GM12878 (cell line): ENCODE results near the gene CA11. TPM values are rescaled to one million over a fixed set of nuclear protein-coding genes. Genes with fewer than 3 reads are reported as not detected.
"Not testable (repeated sequence)": the region's sequence is repeated elsewhere in the genome, so short reads cannot be mapped to it uniquely, and the experiment has no call there.

Experiments
- ATAC-seq: fragments of 200-7000 bp; cut with Tn5 transposase; 3 replicates; pipeline ENCODE4 v1.9.1; 2020; ENCODE audit warnings: mild to moderate bottlenecking, moderate library complexity
- BruUV-seq: library from RNA; stranded (reverse); fragments of 400-500 nt; replicated peaks from 2 replicates; lab custom pipeline; 2021; lab: Mats Ljungman, UMichigan
- CTCF ChIA-PET: fragments of 300-600 bp; sonication (Branson Sonifier 250); formaldehyde crosslinking; extraction: SDS; loops from one replicate; lab custom pipeline; 2021; ENCODE audit warnings: inconsistent platforms; lab: Yijun Ruan, JAX
- POLR2A ChIA-PET: fragments of 350-600 bp; formaldehyde crosslinking; extraction: SDS; loops from one replicate; lab custom pipeline; 2021; ENCODE audit warnings: inconsistent platforms; lab: Charles Lee
- RAD21 ChIA-PET: fragments of 300-600 bp; sonication (Branson Sonifier 250); formaldehyde crosslinking; loops from one replicate; lab custom pipeline; 2023; ENCODE audit warnings: antibody characterized with exemption; ENCODE audit not compliant: unreplicated experiment; lab: Charles Lee
- SMC1A ChIA-PET: fragments of 300-600 bp; sonication (Branson Sonifier 250); formaldehyde crosslinking; loops from one replicate; lab custom pipeline; 2023; ENCODE audit not compliant: unreplicated experiment, uncharacterized antibody; lab: Charles Lee
- DNase-seq: peaks from one replicate; pipeline ENCODE4 v3.0.0-alpha.2; 2011; ENCODE audit warnings: low read depth, low spot score
- FAIRE-seq: peaks from 3 replicates; lab custom pipeline; 2011; peaks lifted over from hg19 to GRCh38; lab: Jason Lieb, UNC
- H2AFZ ChIP-seq: 2 replicates; pipeline ENCODE4 v1.6.0; 2011; ENCODE audit warnings: low read depth, low read length, control low read depth; ENCODE audit not compliant: control insufficient read depth
- H3K27ac ChIP-seq: 2 replicates; pipeline ENCODE4 v1.5.1; 2011; ENCODE audit warnings: control low read depth; ENCODE audit not compliant: control insufficient read depth, insufficient read depth
- H3K27me3 ChIP-seq, 2 experiments: replicated peaks in 1 of 2; 2 replicates each; pipeline versions ENCODE4 v1.6.0 to v1.6.1; 2011; ENCODE audit warnings: low read length in 1 of 2; ENCODE audit not compliant: control insufficient read depth in 2 of 2, insufficient read depth in 2 of 2
- H3K36me3 ChIP-seq, 2 experiments: 2 replicates each; pipeline ENCODE4 v1.5.1; 2011; ENCODE audit warnings: low read length in 1 of 2; ENCODE audit not compliant: control insufficient read depth in 2 of 2, insufficient read depth in 2 of 2
- H3K4me1 ChIP-seq: 2 replicates; pipeline ENCODE4 v1.6.1; 2011; ENCODE audit warnings: mild to moderate bottlenecking, low read length, moderate library complexity, mixed read lengths; ENCODE audit not compliant: control insufficient read depth, insufficient read depth
- H3K4me2 ChIP-seq: 2 replicates; pipeline ENCODE4 v1.6.0; 2011; ENCODE audit warnings: control low read depth; ENCODE audit not compliant: control insufficient read depth, insufficient read depth
- H3K4me3 ChIP-seq: fragments of 200-600 bp; sonication (generic); 2 replicates; pipeline ENCODE4 v1.5.1; 2016
- H3K79me2 ChIP-seq: 2 replicates; pipeline ENCODE4 v1.6.0; 2011; ENCODE audit warnings: low read length; ENCODE audit not compliant: control insufficient read depth, insufficient read depth
- H3K9ac ChIP-seq: 2 replicates; pipeline ENCODE4 v1.8.0; 2011; ENCODE audit warnings: low read length, control low read depth, mixed read lengths; ENCODE audit not compliant: control insufficient read depth, insufficient read depth
- H3K9me3 ChIP-seq: replicated peaks from 3 replicates; pipeline ENCODE4 v1.5.1; 2011; ENCODE audit warnings: mild to moderate bottlenecking, low read length; ENCODE audit not compliant: control insufficient read depth, insufficient read depth
- H4K20me1 ChIP-seq: 2 replicates; pipeline ENCODE4 v1.6.0; 2011; ENCODE audit not compliant: control insufficient read depth, insufficient read depth
- BMI1 ChIP-seq: fragments of 450-650 bp; IDR thresholded peaks from 2 replicates; pipeline ENCODE4 v1.6.1; 2016; ENCODE audit warnings: mild to moderate bottlenecking, moderate library complexity, borderline replicate concordance
- CEBPB ChIP-seq, 2 experiments: fragments of 150-350 bp in 1 of 2; IDR thresholded peaks; 2 replicates each; pipeline ENCODE4 v1.6.1; 2012 to 2014; ENCODE audit warnings: low read depth in 2 of 2, low read length in 2 of 2, borderline replicate concordance in 1 of 2, inconsistent platforms in 1 of 2
- FOXK2 ChIP-seq: fragments of 450-650 bp; IDR thresholded peaks from 2 replicates; pipeline ENCODE4 v1.6.1; 2017; ENCODE audit warnings: mild to moderate bottlenecking, moderate library complexity
- KAT2A ChIP-seq: conservative IDR thresholded peaks from 2 replicates; pipeline ENCODE4 v1.6.1; 2011; ENCODE audit warnings: low read depth, low read length; ENCODE audit not compliant: control insufficient read depth
- KDM1A ChIP-seq: fragments of 200-600 bp; sonication (generic); IDR thresholded peaks from 2 replicates; pipeline ENCODE4 v1.6.1; 2016; ENCODE audit warnings: borderline replicate concordance
- RB1 ChIP-seq: fragments of 450-650 bp; formaldehyde crosslinking; IDR thresholded peaks from 2 replicates; pipeline ENCODE4 v1.6.1; 2017; ENCODE audit warnings: mild to moderate bottlenecking, borderline replicate concordance
- RUNX3 ChIP-seq: IDR thresholded peaks from 2 replicates; pipeline ENCODE4 v1.6.1; 2012; ENCODE audit warnings: low read length, inconsistent platforms
- ZNF217 ChIP-seq: fragments of 450-650 bp; IDR thresholded peaks from 2 replicates; pipeline ENCODE4 v1.6.1; 2017; ENCODE audit warnings: antibody characterized with exemption, mild to moderate bottlenecking
- ZNF592 ChIP-seq: fragments of 450-650 bp; IDR thresholded peaks from 2 replicates; pipeline ENCODE4 v1.6.1; 2017; ENCODE audit warnings: mild to moderate bottlenecking, moderate library complexity
- WGBS: methylation state at CpG from one replicate; pipeline ENCODE4 v1.1.6; 2016; ENCODE audit warnings: low lambda C conversion rate; ENCODE audit not compliant: insufficient replicate concordance, insufficient coverage; ENCODE audit errors: missing lambda C conversion rate; 5-methylcytosine and 5-hydroxymethylcytosine counted together
- in situ Hi-C: fragments of 300-500 bp; cut with MboI; formaldehyde crosslinking; loops from 9 replicates; pipeline ENCODE4 v1.14.3; 2018; ENCODE audit warnings: mixed read lengths
- intact Hi-C: fragments of 100-400 bp; cut with micrococcal nuclease; formaldehyde crosslinking; loops from one replicate; pipeline ENCODE4 v1.14.2; 2022; ENCODE audit not compliant: unreplicated experiment
- polyA plus RNA-seq, 11 experiments: library from polyadenylated mRNA; depleted of rRNA in 4 of 11; unstranded in 6 of 11; stranded (reverse) in 5 of 11; fragments of >200 nt; fragmentation: Nextera tagmentation in 4 of 11; fragmentation: Illumina TruSeq in 1 of 11; extraction: Ambion mirVana in 4 of 11; extraction: Trizol in 1 of 11; gene quantifications; 1 replicate in 1 of 11; 2 replicates in 10 of 11; pipeline versions ENCODE4 v1.2.1 to v1.2.3, GENCODE V29; 2011 to 2016; ENCODE audit warnings: inconsistent platforms in 2 of 11, missing spikeins in 2 of 11, low read depth in 1 of 11
- total RNA-seq, 4 experiments: library from RNA; depleted of rRNA in 3 of 4; stranded (reverse); fragments of >200 nt in 3 of 4; fragmentation: Illumina TruSeq in 1 of 4; extraction: Trizol in 1 of 4; gene quantifications; 2 replicates each; pipeline versions ENCODE4 v1.2.1 to v1.2.3, GENCODE V29; 2013 to 2021
- TF ChIP-seq, protein P1 (sequence below): fragments of 450-650 bp; IDR thresholded peaks from 2 replicates; pipeline ENCODE4 v1.6.1; 2016; ENCODE audit warnings: mild to moderate bottlenecking

Gene CA11
- total and polyA plus RNA-seq, 10 of the 15 experiments (the other 5 are each of a cell fraction or from before 2014, with no cell fraction given): 1.7 to 7.5 (median 2.4) TPM

DNA sequence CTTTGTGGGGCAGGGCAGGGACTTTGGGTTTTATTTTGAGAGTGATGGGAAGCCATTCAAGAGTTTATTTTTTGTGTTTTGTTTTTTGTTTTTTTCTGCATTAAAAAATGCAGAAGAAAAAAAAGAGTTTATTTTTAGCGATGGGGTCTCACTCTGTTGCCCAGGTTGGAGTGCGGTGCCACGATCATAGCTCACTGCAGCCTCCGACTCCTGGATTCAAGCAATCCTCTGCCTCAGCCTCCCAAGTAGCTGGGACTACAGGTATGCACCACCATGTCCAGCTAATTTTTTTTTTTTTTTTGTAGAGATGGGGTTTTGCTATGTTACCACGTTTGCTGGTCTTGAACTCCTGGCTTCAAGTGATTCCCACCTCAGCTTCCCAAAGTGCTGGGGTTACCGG lies 12.5 kb upstream of the CA11 start:
- ATAC-seq: no peak
- no peak overlapping the region for H3K27ac ChIP-seq
- DNase-seq: no peak
- RAD21 ChIA-PET: no interaction called here
- SMC1A ChIA-PET: interaction anchor here (1.2 kb wide), 1 partner anchor 129 kb away, joined by 3 read pairs; no protein-coding TSS in a partner anchor
- POLR2A ChIA-PET: no interaction called here
- TF ChIP-seq KDM1A (no peak), KAT2A (no peak), ZNF217 (no peak), FOXK2 (no peak), ZNF592 (no peak), RB1 (no peak), BMI1 (no peak), CEBPB (IDR thresholded peaks at IDR 0.05; ENCODE audit: borderline replicate concordance in 1 of 2, low read depth in 2 of 2, low read length in 2 of 2) (no peak), RUNX3 (no peak)
- TF ChIP-seq, protein P1, sequence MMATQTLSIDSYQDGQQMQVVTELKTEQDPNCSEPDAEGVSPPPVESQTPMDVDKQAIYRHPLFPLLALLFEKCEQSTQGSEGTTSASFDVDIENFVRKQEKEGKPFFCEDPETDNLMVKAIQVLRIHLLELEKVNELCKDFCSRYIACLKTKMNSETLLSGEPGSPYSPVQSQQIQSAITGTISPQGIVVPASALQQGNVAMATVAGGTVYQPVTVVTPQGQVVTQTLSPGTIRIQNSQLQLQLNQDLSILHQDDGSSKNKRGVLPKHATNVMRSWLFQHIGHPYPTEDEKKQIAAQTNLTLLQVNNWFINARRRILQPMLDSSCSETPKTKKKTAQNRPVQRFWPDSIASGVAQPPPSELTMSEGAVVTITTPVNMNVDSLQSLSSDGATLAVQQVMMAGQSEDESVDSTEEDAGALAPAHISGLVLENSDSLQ: no peak
- no peak for FAIRE-seq
- H2AFZ ChIP-seq: no peak overlapping the region
- intact Hi-C loops: no loop called here
- H3K79me2 ChIP-seq: no peaks in the 10 kb centered on the region
- no peaks in the 10 kb centered on the region for H4K20me1 ChIP-seq
- H3K36me3 ChIP-seq: no peaks in the 10 kb centered on the region
- H3K27me3 ChIP-seq: no peaks in the 10 kb centered on the region
- no peak overlapping the region for H3K4me2 ChIP-seq
- H3K9ac ChIP-seq: no peak overlapping the region
- no TSS peak for BruUV-seq
- H3K4me3 ChIP-seq: no peak overlapping the region
- WGBS: 83% methylated on average over 6 of the region's 6 CpGs
- peaks cover 9% of the 10 kb centered on the region for H3K4me1 ChIP-seq
- no peaks in the 10 kb centered on the region; the same call in 2 of the 3 replicates for H3K9me3 ChIP-seq
- in situ Hi-C loops: no loop called here
- CTCF ChIA-PET: interaction anchor here (1.0 kb wide), 1 partner anchor 13 kb away, joined by 3 read pairs; the partner anchor contains the start of gene CA11

DNA sequence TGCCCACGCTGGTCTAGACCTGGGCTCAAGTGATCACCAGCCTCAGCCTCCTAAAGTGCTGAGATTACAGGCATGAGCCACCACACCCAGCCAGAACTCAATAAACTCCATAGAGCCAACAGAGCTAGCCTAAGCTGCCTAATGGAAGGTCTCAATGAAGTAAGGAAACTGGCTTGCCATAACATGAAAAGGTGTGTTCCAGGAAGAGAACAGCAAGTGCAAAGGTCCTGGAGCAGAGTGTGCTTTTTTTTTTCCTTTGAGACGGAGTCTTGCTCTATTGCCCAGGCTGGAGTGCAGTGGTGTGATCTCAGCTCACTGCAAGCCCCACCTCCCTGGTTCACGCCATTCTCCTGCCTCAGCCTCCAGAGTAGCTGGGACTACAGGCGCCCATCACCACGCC lies 11.8 kb upstream of the CA11 start:
- H3K27ac ChIP-seq, H3K4me2 ChIP-seq, H4K20me1 ChIP-seq, H2AFZ ChIP-seq, intact Hi-C loops, POLR2A ChIA-PET, H3K27me3 ChIP-seq, H3K9ac ChIP-seq, DNase-seq, H3K9me3 ChIP-seq, RAD21 ChIA-PET, in situ Hi-C loops, H3K36me3 ChIP-seq, ATAC-seq, H3K4me3 ChIP-seq, SMC1A ChIA-PET, FAIRE-seq, H3K79me2 ChIP-seq, BruUV-seq, H3K4me1 ChIP-seq: not testable (repeated sequence)
- CTCF ChIA-PET: interaction anchor here (0.9 to 1.1 kb wide), 3 partner anchors 12 to 323 kb away, joined by 3 to 5 read pairs (median 3); partner anchors contain the start of gene CA11
- whole genome bisulfite sequencing: 76% methylated on average over 5 of the region's 5 CpGs
